GM03348 (cell line): ENCODE measurements around the gene IFNA4.

ENCODE experiments used
- DNase-seq: peaks from one replicate; pipeline ENCODE4 v3.0.0; 2012; ENCODE audit warnings: low spot score

The IFNA4 gene

GRCh38 chr9:21165516-21165915, 21.9 kb downstream of the IFNA4 start:
- no peak for DNase-seq

- DNase-seq: no peak
These were observed 27.2 kb downstream of the IFNA4 start for GRCh38 chr9:21160178-21160577.

GRCh38 chr9:21155501-21155900, 31.9 kb downstream of the IFNA4 start:
- no peak for DNase-seq

- DNase-seq: peak; percentile 4
These were observed 33.3 kb downstream of the IFNA4 start for GRCh38 chr9:21154018-21154608.

DNA sequence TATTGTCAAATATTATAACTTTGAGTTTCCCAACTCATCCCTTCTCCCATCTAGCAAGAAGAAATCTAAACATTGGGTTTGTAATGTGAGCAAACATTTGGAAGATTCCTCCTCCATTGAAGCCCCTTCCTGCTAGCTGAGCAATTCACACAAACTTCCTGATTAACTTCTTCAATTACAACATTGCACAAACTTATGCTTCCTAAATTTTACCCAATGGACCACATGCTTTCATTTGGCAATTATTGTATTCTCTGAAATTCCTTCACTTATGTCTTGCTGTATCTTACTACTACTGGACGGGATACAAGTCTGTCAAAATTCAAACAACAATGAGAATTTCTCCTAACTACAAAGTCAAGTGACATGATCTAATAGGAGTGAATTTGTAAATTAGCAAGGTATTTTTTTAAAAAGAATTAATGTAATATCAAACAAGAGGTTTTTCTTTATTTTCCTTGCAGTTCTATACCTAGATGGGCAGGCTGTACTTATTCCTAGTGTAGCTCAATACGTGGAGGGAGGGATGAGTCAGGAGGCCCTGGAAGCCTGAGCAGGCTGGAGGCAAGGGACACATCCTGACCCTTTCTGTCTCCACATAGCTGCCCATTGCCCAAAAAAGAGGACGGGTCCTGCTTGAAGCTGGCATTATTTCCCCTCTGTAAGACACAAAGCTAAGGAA, 33.9 kb downstream of the IFNA4 start:
- DNase-seq: no peak

DNA sequence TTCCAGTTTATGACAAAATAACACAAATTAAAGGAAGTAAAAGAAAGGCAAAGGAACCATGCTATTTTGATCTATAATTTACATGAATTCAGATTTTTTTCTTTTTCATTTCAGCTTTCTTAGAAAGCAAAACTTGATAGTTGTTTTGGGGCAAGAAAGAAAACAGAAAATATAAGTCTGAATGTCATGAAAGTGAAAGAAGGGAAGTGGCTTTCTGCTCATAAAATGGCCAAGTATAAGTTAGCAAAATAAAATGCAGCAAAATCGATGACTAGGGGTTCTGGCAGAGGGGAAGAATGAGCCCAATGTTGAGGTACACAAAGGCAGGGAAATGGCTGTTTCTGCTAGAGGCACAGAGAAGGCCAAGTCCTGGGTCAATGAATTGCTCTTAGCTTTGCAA, 42.8 kb downstream of the IFNA4 start:
- DNase-seq: no peak

- no peak for DNase-seq
These were observed 45.9 kb downstream of the IFNA4 start, which contains the start of gene IFNW1 for GRCh38 chr9:21141427-21141882. IFNW1 (minus strand) TSS chr9:21141832; CDS start chr9:21141570, 262 bp downstream.

DNA sequence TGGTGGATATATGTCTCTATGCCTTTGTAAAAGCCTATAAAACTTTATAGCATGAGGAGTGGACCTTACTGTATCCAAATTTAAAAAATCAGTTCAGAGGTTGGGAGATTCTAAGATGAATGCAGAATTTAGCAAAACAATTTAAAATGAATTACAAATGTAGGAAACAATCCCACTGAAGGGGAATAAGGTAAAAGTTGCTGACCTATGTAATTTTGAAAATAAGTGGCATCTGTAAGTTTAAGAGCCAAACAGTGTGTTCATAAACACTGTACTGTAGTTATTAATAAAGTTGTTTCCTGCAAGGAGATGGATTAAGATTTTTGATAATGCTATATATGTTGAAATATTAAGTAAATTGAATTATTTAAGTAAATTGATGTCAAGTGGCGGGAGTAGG, 50.4 kb downstream of the IFNA4 start:
- DNase-seq: no peak
